HT1080 (cell line): ENCODE results near the gene NPR2. TPM values are rescaled to one million over a fixed set of nuclear protein-coding genes. Genes with fewer than 3 reads are reported as not detected.

Experiments
- DNase-seq: peaks from one replicate; pipeline ENCODE4 v3.0.0-alpha.2; 2015; ENCODE audit warnings: low read depth
- total RNA-seq: library from RNA; depleted of rRNA; stranded (reverse); fragments of >200 nt; shearing (Covaris generic); gene quantifications from 2 replicates; pipeline ENCODE4 v1.2.3, GENCODE V29; 2014

The NPR2 gene
- total RNA-seq, 1 experiment from 2014 or later = 6.9 TPM

- peak; percentile 65 for DNase-seq
Measured at GRCh38 chr9:35829084-35829763, 37.8 kb downstream of the NPR2 start, which contains the start of gene TMEM8B. Gene TMEM8B (plus strand): TSS chr9:35829228. CDS start chr9:35829448, 220 bp downstream.

GRCh38 chr9:35829764-35830096 is 38.3 kb downstream of the NPR2 start:
- DNase-seq = no peak

GRCh38 chr9:35831040-35831439 is 39.6 kb downstream of the NPR2 start:
- no peak for DNase-seq

GRCh38 chr9:35832814-35833213 is 41.4 kb downstream of the NPR2 start:
- DNase-seq = no peak

- no peak for DNase-seq
Measured at GRCh38 chr9:35834260-35835215, 43.1 kb downstream of the NPR2 start.

- DNase-seq = no peak
Measured at GRCh38 chr9:35835216-35835632, 43.8 kb downstream of the NPR2 start.

GRCh38 chr9:35835766-35836165 is 44.4 kb downstream of the NPR2 start:
- no peak for DNase-seq

- DNase-seq = no peak
Measured at GRCh38 chr9:35836595-35836994, 45.2 kb downstream of the NPR2 start.

GRCh38 chr9:35839926-35840325 is 48.5 kb downstream of the NPR2 start:
- no peak for DNase-seq

GRCh38 chr9:35840881-35841644 is 49.7 kb downstream of the NPR2 start:
- DNase-seq = no peak

- DNase-seq = no peak
Measured at GRCh38 chr9:35841645-35841900, 50.2 kb downstream of the NPR2 start.

GRCh38 chr9:35842020-35842745 is 50.8 kb downstream of the NPR2 start:
- no peak for DNase-seq

GRCh38 chr9:35842795-35843194 is 51.4 kb downstream of the NPR2 start:
- no peak for DNase-seq

GRCh38 chr9:35844628-35845270 is 53.4 kb downstream of the NPR2 start:
- DNase-seq = peak; percentile 94

- no peak for DNase-seq
Measured at GRCh38 chr9:35845824-35846771, 54.7 kb downstream of the NPR2 start.

- peak; percentile 92 for DNase-seq
Measured at GRCh38 chr9:35847792-35848572, 56.6 kb downstream of the NPR2 start.

- no peak for DNase-seq
Measured at GRCh38 chr9:35852267-35852815, 61.0 kb downstream of the NPR2 start.
